NOMO-1 treated with DMSO at 0.1 percent for 48 hours (cell line): ENCODE results near the gene TRUB1.

Experiments
- DNase-seq: peaks from one replicate; lab custom pipeline; 2025; ENCODE audit not compliant: unreplicated experiment; lab: John Stamatoyannopoulos, UW

The TRUB1 gene

GRCh38 chr10:115026056-115026745 lies 88.2 kb downstream of the TRUB1 start:
- no peak for DNase-seq

DNA sequence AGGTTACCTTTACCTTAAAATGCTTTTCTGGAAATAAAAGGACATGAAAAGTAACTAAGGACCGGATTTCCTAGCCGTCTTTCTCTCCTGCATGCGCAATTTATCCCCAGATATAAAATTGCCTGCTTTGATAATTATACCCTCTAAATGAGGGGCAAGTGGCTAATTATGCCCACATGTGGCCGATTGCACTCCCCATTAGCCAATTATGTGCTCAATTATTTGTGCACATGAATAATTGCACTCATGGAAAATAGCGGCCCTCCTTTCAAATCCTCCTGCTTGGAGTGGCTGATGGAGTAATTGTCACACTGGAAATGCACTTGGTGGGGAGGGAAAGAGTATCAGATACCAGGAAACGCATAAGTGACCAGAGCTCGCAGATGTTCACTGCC lies 88.7 kb downstream of the TRUB1 start:
- no peak for DNase-seq
